Measurements from ENCODE around the gene RASA3. TPM values are rescaled to one million over a fixed set of nuclear protein-coding genes. Genes with fewer than 3 reads are reported as not detected.

The RASA3 gene
- total and polyA plus RNA-seq, 2 of the 8 experiments (the other 6 are each of a cell fraction or from before 2014, with no cell fraction given): 7.5 to 21.9 TPM

- TF ChIP-seq, protein P1, sequence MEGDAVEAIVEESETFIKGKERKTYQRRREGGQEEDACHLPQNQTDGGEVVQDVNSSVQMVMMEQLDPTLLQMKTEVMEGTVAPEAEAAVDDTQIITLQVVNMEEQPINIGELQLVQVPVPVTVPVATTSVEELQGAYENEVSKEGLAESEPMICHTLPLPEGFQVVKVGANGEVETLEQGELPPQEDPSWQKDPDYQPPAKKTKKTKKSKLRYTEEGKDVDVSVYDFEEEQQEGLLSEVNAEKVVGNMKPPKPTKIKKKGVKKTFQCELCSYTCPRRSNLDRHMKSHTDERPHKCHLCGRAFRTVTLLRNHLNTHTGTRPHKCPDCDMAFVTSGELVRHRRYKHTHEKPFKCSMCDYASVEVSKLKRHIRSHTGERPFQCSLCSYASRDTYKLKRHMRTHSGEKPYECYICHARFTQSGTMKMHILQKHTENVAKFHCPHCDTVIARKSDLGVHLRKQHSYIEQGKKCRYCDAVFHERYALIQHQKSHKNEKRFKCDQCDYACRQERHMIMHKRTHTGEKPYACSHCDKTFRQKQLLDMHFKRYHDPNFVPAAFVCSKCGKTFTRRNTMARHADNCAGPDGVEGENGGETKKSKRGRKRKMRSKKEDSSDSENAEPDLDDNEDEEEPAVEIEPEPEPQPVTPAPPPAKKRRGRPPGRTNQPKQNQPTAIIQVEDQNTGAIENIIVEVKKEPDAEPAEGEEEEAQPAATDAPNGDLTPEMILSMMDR (IDR thresholded peaks at IDR 0.05; ENCODE audit: control extremely low read depth in 1 of 3, insufficient read depth in 1 of 3, low read depth in 1 of 3, low read length in 3 of 3): peak in 1 of 3 experiments; percentile 17; a peak in 1 of 4 replicates
These were observed 44.2 kb downstream of the RASA3 start (continued) for GRCh38 chr13:114088234-114088633.
